Stimulated activated CD4-positive, alpha-beta T cell treated with anti-CD3 and anti-CD28 coated beads, Interleukin-1b, Interleukin-23, amount 100 ng/mL, for 24 hours (primary cell): ENCODE results near the gene FAR2.
A peak's percentile ranks its signal among the peaks of the same experiment; 100 is the strongest.
"Not testable (repeated sequence)": the region's sequence is repeated elsewhere in the genome, so short reads cannot be mapped to it uniquely, and the experiment has no call there.

Experiments
- DNase-seq, 4 experiments: peaks; one replicate each; pipeline ENCODE4 v3.0.0-alpha.2; 2020; ENCODE audit warnings: low read depth in 4 of 4, low spot score in 1 of 4

FAR2 gene

GRCh38 chr12:29230800-29231560 is 81.9 kb downstream of the FAR2 start:
- no peak for DNase-seq

GRCh38 chr12:29232086-29232485 is 83.0 kb downstream of the FAR2 start:
- DNase-seq: no peak

GRCh38 chr12:29234552-29234951 is 85.5 kb downstream of the FAR2 start:
- DNase-seq: no peak

- no peak for DNase-seq
These were observed 86.0 kb downstream of the FAR2 start for GRCh38 chr12:29234965-29235626.

GRCh38 chr12:29238822-29239291 is 89.8 kb downstream of the FAR2 start:
- DNase-seq: no peak

- DNase-seq: no peak
These were observed 90.3 kb downstream of the FAR2 start for GRCh38 chr12:29239336-29239735.

DNA sequence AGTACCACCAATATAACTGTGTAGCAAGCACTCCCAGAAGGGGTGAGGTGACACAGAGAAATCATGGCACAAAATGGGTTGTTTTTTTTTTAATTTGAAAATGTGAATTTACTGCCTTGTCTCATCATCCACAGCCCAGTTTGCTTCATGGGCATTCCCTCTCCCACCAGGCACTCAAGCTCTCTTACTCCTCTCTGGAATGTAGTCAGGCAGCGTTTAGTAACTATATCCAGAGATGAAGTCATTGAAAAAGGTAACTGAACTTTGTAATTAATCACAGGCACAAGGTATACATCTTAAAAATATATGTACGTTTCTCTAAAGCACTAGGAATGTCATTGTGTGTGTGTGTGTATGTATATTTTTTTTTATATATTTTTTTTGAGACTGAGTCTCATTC is 91.4 kb downstream of the FAR2 start:
- no peak for DNase-seq

GRCh38 chr12:29241821-29242591 is 92.9 kb downstream of the FAR2 start:
- DNase-seq: peak in 1 of 4 experiments; percentile 11

- DNase-seq: no peak
These were observed 93.9 kb downstream of the FAR2 start for GRCh38 chr12:29242921-29243431.

DNA sequence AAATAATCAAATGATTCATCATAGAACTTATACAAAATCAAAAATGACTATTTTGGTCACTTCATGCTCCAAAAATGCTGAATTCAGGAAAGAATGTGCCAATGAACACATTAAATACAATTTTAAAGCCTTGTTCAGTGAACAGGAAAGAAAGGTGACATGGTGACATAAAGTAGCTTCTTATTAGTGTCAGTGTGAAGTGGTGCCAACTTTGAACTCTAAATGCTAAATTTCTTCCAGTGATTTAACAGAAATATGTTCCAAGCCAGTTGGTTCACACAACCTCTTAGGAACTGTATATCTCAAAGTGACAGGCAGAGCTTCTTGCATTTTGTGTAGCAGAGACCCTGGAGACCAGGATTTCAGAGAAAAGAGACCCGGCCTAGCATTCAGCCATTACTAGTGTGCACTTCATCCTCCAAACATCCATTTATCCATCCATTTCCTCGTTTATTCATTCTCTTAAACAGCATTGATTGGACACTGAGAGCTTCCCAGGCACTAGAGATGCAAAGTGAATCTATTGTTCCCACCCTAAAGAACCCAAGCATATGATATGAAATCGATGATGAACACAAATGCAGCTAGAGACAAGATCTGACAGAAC is 95.2 kb downstream of the FAR2 start:
- DNase-seq: no peak

- DNase-seq: no peak
These were observed 96.2 kb downstream of the FAR2 start for GRCh38 chr12:29245246-29245645.

GRCh38 chr12:29249930-29250329 is 100.9 kb downstream of the FAR2 start:
- DNase-seq: no peak

DNA sequence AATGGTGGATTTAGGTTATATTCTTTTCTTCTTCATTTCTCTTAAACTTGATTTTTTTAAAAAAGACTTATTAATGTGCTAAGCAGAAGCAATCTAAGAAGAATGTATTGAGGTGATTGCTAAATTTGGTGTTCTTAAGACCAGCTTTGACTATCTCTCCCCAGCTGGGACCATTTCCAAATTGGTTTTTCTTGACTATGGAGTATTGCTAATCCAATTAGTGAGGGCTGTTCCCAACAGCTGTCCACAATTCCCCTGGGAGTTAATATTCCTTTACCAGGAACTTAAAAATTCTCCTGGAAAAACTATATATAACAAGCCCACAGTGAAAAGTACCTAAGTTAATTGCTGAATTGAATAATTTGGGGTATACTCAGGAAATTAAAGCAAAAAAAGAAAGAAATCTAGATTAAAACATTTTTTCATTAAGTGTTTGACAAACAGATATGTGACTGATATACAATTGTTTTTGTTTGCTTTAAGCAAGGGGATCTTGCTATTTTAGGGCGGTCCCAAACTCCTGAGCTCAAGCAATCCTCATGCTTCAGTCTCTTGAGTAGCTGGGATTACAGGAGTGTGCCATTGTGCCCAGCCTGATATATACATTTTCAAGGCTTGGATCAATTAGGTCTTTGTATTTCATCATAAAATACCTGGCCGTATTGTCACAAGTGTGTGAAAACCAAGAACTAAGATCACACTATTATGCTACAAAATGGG is 105.0 kb downstream of the FAR2 start:
- DNase-seq: no peak

GRCh38 chr12:29255042-29255441 is 106.0 kb downstream of the FAR2 start:
- no peak for DNase-seq

DNA sequence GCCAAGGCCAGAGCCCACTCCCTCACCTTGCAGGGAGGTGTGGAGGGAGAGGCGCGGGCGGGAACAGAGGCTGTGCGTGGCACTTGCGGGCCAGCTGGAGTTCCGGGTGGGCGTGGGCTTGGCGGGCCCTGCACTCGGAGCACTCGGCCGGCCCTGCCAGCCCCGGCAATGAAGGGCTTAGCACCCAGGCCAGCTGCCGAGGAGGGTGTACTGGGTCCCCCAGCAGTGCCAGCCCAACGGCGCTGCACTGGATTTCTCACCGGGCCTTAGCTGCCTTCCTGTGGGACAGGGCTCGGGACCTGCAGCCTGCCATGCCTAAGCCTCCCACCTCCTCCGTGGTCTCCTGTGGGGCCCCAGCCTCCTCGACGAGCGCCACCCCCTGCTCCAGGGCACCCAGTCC is 107.5 kb downstream of the FAR2 start:
- no peak for DNase-seq

GRCh38 chr12:29257687-29258086 is 108.6 kb downstream of the FAR2 start:
- DNase-seq: not testable (repeated sequence)

DNA sequence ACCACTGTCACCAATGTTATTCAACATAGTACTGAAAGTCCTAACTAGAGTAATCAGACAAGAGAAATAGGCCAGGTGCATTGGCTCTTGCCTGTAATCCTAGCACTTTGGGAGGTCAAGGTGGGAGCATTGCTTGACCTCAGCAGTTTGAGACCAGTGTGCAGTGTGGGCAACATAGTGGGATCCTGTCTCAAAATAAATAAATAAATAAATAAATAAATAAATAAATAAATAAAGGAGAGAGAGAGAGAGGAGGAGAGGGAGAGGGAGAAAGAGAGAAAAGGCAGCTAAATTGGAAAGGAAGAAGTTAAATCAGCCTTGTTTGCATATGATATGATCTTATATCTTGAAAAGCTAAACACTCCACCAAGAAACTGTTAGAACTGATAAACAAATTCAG is 115.3 kb downstream of the FAR2 start:
- no peak for DNase-seq

GRCh38 chr12:29269706-29270408 is 120.8 kb downstream of the FAR2 start:
- DNase-seq: no peak

DNA sequence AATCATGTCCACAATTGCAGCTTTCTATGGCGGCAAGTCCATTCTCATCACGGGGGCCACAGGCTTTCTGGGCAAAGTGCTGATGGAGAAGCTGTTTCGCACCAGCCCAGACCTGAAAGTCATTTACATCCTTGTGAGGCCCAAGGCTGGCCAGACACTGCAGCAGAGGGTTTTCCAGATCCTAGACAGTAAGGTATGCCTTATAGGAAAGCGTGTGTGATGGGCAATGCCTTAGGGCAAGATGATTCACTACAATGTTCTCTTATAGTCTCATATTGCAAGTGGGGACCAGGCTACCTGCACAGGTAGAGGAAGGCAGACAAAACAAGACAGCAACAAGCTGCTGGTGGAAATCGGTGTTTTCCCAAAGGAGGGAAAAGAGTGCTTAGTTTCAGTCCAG is 121.4 kb downstream of the FAR2 start:
- no peak for DNase-seq
